ENCODE measurements around the gene GPRC5C. TPM values are rescaled to one million over a fixed set of nuclear protein-coding genes. Genes with fewer than 3 reads are reported as not detected.

GPRC5C gene
- total RNA-seq, 1 donor, result 2.9 TPM

DNA sequence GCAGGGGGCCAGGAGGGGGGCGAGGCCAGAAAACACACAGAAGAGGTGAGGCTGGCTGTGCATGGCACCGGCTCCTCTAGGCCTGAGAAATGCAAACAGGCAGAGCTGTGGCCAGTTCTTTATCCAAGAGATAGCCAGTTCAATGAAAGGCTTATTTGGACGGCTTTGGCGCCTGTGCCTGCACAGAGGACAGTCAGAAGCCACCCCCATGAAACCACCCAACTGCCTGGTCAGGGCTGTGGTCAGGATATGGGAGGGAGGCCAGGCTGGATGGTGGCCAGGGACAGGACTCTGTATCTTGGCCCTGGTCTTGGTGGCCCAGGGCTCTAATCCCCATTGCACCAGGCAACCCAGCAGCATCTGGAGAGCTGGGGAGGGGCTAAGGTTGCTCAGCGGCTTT lies 24.5 kb upstream of the GPRC5C start:
- TF ChIP-seq, protein P1, sequence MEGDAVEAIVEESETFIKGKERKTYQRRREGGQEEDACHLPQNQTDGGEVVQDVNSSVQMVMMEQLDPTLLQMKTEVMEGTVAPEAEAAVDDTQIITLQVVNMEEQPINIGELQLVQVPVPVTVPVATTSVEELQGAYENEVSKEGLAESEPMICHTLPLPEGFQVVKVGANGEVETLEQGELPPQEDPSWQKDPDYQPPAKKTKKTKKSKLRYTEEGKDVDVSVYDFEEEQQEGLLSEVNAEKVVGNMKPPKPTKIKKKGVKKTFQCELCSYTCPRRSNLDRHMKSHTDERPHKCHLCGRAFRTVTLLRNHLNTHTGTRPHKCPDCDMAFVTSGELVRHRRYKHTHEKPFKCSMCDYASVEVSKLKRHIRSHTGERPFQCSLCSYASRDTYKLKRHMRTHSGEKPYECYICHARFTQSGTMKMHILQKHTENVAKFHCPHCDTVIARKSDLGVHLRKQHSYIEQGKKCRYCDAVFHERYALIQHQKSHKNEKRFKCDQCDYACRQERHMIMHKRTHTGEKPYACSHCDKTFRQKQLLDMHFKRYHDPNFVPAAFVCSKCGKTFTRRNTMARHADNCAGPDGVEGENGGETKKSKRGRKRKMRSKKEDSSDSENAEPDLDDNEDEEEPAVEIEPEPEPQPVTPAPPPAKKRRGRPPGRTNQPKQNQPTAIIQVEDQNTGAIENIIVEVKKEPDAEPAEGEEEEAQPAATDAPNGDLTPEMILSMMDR (IDR thresholded peaks at IDR 0.05; ENCODE audit: extremely low read depth, low read depth, low read length), result no peak
- Histone ChIP-seq H2AFZ (ENCODE audit: low read length) (no peak overlapping the region), H3K79me2 (ENCODE audit: insufficient read depth, low read length) (no peaks in the 10 kb centered on the region), H3K4me2 (ENCODE audit: insufficient read depth, low read length) (no peak overlapping the region), H3K9me3 (ENCODE audit: low read depth, low read length) (no peaks in the 10 kb centered on the region), H3K27me3 (ENCODE audit: insufficient read depth, low read length) (no peaks in the 10 kb centered on the region), H3K4me3 (ENCODE audit: insufficient read depth, low read length) (no peak overlapping the region), H3K36me3 (ENCODE audit: insufficient read depth, low read length) (no peaks in the 10 kb centered on the region), H4K20me1 (ENCODE audit: insufficient read depth, low read length) (no peaks in the 10 kb centered on the region), H3K4me1 (ENCODE audit: insufficient read depth, low read length) (no peaks in the 10 kb centered on the region), H3K27ac (ENCODE audit: low read depth, low read length) (no peak overlapping the region)
- peak; percentile 27 for DNase-seq (ENCODE audit: insufficient read length, low spot score, missing footprints)

DNA sequence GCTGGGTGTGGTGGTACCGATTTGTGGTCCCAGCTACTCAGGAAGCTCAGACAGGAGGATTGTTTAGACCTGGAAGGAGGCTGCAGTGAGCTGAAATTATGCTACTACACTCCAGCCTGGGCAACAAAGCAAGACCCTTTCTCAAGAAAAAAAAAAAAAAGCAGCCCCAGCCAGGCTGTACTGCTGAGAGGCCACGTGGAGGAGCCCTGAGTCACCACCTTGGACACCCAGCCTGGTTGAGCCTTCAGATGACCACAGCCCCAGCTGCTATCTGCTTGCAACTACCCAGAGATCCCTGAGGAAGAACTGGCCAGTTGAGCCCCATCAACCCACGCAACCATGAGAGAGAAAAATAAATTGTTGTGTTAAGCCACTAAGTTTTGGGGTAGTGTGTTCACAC lies 23.6 kb upstream of the GPRC5C start:
- Histone ChIP-seq H2AFZ (ENCODE audit: low read length) (no peak overlapping the region), H3K27me3 (ENCODE audit: insufficient read depth, low read length) (no peaks in the 10 kb centered on the region), H3K4me3 (ENCODE audit: insufficient read depth, low read length) (no peak overlapping the region), H3K79me2 (ENCODE audit: insufficient read depth, low read length) (no peaks in the 10 kb centered on the region), H4K20me1 (ENCODE audit: insufficient read depth, low read length) (no peaks in the 10 kb centered on the region), H3K4me1 (ENCODE audit: insufficient read depth, low read length) (no peaks in the 10 kb centered on the region), H3K36me3 (ENCODE audit: insufficient read depth, low read length) (no peaks in the 10 kb centered on the region), H3K4me2 (ENCODE audit: insufficient read depth, low read length) (no peak overlapping the region), H3K27ac (ENCODE audit: low read depth, low read length) (no peak overlapping the region), H3K9me3 (ENCODE audit: low read depth, low read length) (no peaks in the 10 kb centered on the region)
- peak; percentile 56 for DNase-seq (ENCODE audit: insufficient read length, low spot score, missing footprints)
- TF ChIP-seq, protein P1 (IDR thresholded peaks at IDR 0.05; ENCODE audit: extremely low read depth, low read depth, low read length), result no peak

DNA sequence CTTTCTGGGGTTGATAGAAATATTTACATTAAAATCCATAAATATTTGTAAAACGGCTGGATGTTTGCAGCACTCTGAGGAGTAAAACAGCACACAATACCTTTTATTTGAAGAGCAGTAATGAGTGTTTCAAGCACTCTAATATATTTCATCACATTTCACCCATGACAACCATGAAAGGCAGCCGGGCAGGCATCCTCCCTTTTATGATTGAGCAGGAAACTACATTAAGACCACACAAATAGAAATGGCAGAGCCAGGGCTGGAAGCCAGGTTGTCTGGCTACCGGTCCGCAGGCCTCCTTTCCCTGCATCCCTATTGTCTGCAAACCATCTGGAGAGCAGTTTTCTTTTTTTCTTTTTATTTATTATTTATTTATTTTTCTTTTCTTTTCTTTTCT lies 23.1 kb upstream of the GPRC5C start:
- Histone ChIP-seq H4K20me1 (ENCODE audit: insufficient read depth, low read length) (no peaks in the 10 kb centered on the region), H3K27ac (ENCODE audit: low read depth, low read length) (no peak overlapping the region), H3K79me2 (ENCODE audit: insufficient read depth, low read length) (no peaks in the 10 kb centered on the region), H3K36me3 (ENCODE audit: insufficient read depth, low read length) (no peaks in the 10 kb centered on the region), H3K4me1 (ENCODE audit: insufficient read depth, low read length) (no peaks in the 10 kb centered on the region), H3K27me3 (ENCODE audit: insufficient read depth, low read length) (no peaks in the 10 kb centered on the region), H3K9me3 (ENCODE audit: low read depth, low read length) (no peaks in the 10 kb centered on the region), H3K4me2 (ENCODE audit: insufficient read depth, low read length) (no peak overlapping the region), H2AFZ (ENCODE audit: low read length) (no peak overlapping the region), H3K4me3 (ENCODE audit: insufficient read depth, low read length) (no peak overlapping the region)
- DNase-seq (ENCODE audit: insufficient read length, low spot score, missing footprints), result no peak
- TF ChIP-seq, protein P1 (IDR thresholded peaks at IDR 0.05; ENCODE audit: extremely low read depth, low read depth, low read length), result no peak

DNA sequence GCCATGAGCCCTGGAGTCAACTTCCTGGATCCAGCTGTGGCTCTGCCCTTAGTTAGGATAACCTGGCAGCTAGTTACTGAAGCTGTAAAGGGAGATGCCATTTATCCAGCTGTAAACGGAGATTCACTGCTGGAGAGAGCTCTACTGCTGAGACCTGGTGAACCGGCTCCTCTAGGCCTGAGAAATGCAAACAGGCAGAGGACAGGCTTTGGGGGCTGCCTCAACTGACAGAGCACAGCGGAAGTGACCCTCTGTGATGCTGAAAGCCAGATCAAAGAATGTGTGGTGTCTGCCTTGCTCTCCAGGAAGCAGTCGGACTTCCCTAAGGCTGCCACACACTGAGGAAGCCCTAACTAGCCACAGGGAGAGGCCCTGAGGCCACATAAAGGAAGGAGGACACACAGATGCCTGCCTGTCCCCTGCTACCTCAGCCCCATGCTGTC lies 21.9 kb upstream of the GPRC5C start:
- H3K4me3 ChIP-seq (ENCODE audit: insufficient read depth, low read length), result no peak overlapping the region
- H4K20me1 ChIP-seq (ENCODE audit: insufficient read depth, low read length), result no peaks in the 10 kb centered on the region
- no peak overlapping the region for H2AFZ ChIP-seq (ENCODE audit: low read length)
- no peaks in the 10 kb centered on the region for H3K27me3 ChIP-seq (ENCODE audit: insufficient read depth, low read length)
- no peaks in the 10 kb centered on the region for H3K9me3 ChIP-seq (ENCODE audit: low read depth, low read length)
- no peaks in the 10 kb centered on the region for H3K79me2 ChIP-seq (ENCODE audit: insufficient read depth, low read length)
- H3K4me2 ChIP-seq (ENCODE audit: insufficient read depth, low read length), result no peak overlapping the region
- DNase-seq (ENCODE audit: insufficient read length, low spot score, missing footprints), result peak; percentile 18
- no peaks in the 10 kb centered on the region for H3K36me3 ChIP-seq (ENCODE audit: insufficient read depth, low read length)
- H3K27ac ChIP-seq (ENCODE audit: low read depth, low read length), result no peak overlapping the region
- TF ChIP-seq, protein P1 (IDR thresholded peaks at IDR 0.05; ENCODE audit: extremely low read depth, low read depth, low read length), result no peak
- H3K4me1 ChIP-seq (ENCODE audit: insufficient read depth, low read length), result no peaks in the 10 kb centered on the region
